GM21576 (cell line): ENCODE data around the gene EFEMP1.
"Not testable (repeated sequence)": the region's sequence is repeated elsewhere in the genome, so short reads cannot be mapped to it uniquely, and the experiment has no call there.

ENCODE experiments used
- ATAC-seq: cut with Tn5 transposase; IDR thresholded peaks from one replicate; pipeline ENCODE4 v1.9.1; 2021; ENCODE audit warnings: mild to moderate bottlenecking, moderate library complexity; ENCODE audit not compliant: unreplicated experiment

The EFEMP1 gene

GRCh38 chr2:55869637-55870325 lies 53.8 kb downstream of the EFEMP1 start:
- no peak for ATAC-seq

GRCh38 chr2:55865096-55865835 lies 58.3 kb downstream of the EFEMP1 start:
- ATAC-seq: no peak

- ATAC-seq: no peak
These were observed 59.1 kb downstream of the EFEMP1 start for GRCh38 chr2:55864351-55865084.

DNA sequence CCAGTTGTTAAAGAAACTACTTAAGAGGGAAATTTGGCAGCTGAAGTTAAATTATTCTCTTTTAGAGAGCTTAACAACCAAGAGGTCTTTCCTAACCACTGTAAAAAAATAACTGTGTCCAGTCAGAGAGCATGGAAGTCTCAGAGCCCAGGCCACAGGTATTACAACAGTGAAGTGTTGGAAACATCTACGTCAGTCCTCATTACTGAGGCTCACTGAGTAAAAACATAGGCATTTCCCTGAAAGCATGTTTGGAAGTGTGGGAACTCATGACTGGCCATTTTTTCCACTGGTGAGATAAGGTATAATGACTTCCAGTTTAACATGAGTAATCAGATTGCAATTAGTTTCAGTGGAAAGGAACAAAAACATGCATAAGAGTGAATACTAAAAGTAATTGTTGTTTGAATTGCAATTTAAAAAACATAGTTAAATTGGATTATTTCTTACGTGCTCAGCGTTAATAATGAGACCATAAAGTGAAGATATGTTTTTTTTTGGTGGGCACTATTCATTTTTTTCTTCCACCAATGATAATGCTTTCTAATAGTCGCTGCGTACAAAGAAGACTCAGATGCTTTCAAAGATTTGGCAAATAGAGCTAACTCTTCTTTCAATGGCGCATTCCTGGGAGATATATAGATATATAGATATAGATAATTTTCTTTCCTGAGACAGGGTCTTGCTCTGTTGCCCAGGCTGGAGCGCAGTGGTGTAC lies 60.8 kb downstream of the EFEMP1 start:
- ATAC-seq: no peak

- no peak for ATAC-seq
These were observed 61.3 kb downstream of the EFEMP1 start for GRCh38 chr2:55862246-55862645.

GRCh38 chr2:55861733-55862132 lies 61.8 kb downstream of the EFEMP1 start:
- no peak for ATAC-seq

- no peak for ATAC-seq
These were observed 62.8 kb downstream of the EFEMP1 start for GRCh38 chr2:55860832-55861231.

DNA sequence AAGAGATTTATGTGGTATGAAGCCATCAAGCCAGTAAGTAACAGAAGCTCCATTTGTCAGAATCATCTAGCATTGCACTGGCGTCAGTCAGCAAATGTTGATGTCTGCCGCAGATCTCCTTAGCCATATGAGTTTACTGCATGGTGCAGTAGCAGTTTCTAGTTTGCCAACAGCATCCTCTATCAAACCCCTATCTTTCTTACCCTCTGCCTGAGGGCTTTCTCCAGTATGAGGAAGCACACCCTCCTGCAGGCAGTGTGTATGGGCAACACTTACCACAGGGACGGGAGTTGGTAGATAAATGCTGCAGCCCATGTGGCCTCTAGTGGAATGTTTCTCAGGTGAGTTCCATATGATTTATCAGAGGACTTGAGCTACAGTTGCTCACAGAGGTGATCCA lies 63.7 kb downstream of the EFEMP1 start:
- ATAC-seq: no peak

DNA sequence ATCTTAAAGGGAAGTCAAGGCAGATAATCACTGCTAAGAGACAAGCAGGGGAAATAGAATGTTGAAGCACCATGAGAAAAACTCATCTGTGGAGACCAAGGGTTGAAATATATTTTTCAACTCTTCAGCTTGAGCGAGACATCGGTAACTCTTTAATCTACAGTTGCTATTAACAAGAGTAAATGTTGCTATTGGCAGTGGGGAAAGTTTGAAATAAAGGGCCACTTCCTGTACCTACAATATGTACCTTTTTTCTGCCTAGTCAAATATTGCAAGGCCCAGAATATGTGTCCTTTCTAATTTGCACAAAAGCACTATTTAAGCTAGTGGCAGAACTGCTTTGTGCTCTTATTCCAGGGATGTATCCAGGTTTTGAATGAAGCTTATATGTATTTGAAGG lies 65.8 kb downstream of the EFEMP1 start:
- ATAC-seq: no peak

DNA sequence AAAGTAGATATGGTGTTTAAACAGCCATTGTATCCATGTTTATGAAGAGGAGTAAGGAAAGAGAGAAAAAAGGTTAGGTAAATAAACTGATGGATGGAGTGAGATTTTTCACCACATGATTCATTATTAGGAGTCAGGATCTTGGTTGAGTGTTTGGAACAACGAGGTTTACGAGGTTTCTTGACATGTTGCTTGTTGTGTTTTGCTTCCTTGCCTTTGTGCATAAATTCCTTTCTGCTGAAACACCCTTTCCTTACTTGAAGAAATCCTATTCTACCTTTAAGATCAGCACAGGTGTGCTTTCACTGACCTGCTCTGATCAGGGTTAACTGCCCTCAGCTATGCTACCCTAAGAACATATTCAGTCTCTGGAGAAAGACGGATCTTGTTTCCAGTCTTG lies 66.6 kb downstream of the EFEMP1 start:
- no peak for ATAC-seq

- ATAC-seq: no peak
These were observed 75.5 kb downstream of the EFEMP1 start for GRCh38 chr2:55848096-55848495.

DNA sequence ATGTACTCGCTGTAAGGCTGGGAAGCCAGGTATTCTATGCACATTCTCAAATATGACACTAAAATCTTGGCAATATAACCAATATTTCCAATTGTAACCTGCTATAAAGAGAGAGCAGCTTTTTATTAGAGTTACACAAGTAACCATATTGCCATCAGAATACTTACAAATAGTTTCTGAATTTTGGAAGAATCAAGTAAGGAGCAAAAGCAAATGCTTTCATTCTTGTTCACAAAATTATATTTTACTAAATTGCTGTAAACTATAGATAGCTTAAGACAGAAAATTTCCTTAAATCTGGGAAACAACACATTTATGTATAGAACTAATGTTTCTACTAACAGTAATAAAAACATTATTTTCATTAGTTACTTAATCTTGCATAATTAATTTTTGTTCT lies 77.2 kb downstream of the EFEMP1 start:
- no peak for ATAC-seq

GRCh38 chr2:55844986-55845385 lies 78.6 kb downstream of the EFEMP1 start:
- no peak for ATAC-seq

DNA sequence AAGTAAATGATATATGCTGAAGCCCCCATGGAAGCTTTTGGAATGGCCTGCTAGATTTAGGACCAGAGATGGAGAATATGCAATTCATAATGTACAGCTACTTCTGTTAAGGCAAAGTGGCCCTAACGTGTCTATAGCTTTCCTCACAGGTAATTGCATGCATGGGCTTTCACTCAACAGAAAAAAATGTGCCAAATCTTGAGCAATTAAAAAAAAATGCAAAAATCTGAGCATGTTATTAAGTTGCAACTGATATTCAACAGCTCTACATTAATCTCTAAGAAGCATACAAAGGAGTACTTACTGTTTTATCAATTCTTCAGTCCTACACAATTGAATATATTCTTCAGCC lies 79.6 kb downstream of the EFEMP1 start:
- ATAC-seq: no peak

- no peak for ATAC-seq
These were observed 80.2 kb downstream of the EFEMP1 start for GRCh38 chr2:55843096-55843993.

DNA sequence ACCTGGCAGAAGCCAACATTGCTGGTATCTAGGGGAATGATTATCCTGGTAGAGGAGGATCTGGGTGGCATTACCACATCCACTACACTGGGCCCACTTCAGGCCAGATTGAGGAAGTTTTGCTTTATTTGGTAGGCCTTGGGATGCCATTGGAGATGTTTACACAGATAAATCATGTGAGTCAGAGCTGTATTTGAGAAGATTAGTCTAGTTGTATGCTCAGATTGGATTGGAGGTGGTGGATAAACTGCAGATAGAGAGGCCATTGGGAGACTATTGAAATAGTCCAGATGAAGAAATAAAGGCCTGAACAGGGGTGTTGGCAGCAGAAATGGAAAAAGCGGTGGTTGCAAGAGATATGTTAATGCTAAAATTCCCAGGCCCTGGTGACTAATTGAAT lies 81.5 kb downstream of the EFEMP1 start:
- ATAC-seq: no peak

GRCh38 chr2:55840460-55840859 lies 83.1 kb downstream of the EFEMP1 start:
- no peak for ATAC-seq

GRCh38 chr2:55839182-55839819 lies 84.3 kb downstream of the EFEMP1 start:
- ATAC-seq: no peak

DNA sequence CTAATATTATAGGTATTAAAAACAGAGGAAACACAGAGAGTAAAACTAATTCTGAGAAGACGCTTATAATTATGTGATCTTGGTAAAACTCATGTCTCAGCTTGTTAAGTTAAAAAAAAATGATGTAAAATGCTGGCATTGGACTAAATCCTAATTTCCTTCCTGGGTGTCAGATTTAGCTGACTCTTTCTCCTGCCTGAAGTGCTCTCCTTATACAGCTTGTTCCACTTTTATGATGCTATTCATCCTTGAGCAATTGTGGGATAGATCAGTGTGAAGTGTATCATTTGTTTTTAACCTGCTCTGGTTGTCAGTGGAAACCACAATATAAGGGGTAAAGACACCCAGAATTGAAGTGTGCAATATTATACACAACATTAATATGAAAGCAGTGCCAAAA lies 84.9 kb downstream of the EFEMP1 start:
- no peak for ATAC-seq

GRCh38 chr2:55838117-55838516 lies 85.5 kb downstream of the EFEMP1 start:
- ATAC-seq: not testable (repeated sequence)
